Activated T-cell treated with anti-CD3 and anti-CD28 coated beads, Interleukin-2, amount 50 U/mL, for 48 hours (primary cell): Measurements from ENCODE around the gene TYW1.
"Not testable (repeated sequence)": the region's sequence is repeated elsewhere in the genome, so short reads cannot be mapped to it uniquely, and the experiment has no call there.

ENCODE experiments used
- DNase-seq, 2 experiments: peaks; one replicate each; pipeline ENCODE4 v3.0.0-alpha.2; 2020

Gene TYW1

GRCh38 chr7:66995050-66995776 lies 1.4 kb upstream of the TYW1 start, which contains the start of gene SBDS:
TSS of gene SBDS (minus strand) at chr7:66995586. CDS start at chr7:66995417, 169 bp downstream.
- peak; percentile 94 to 95 for DNase-seq

- DNase-seq, result not testable (repeated sequence)
Measured at GRCh38 chr7:67000601-67001258, 4.1 kb downstream of the TYW1 start.

GRCh38 chr7:67004145-67004544 lies 7.5 kb downstream of the TYW1 start:
- DNase-seq, result not testable (repeated sequence)

GRCh38 chr7:67006965-67007364 lies 10.3 kb downstream of the TYW1 start:
- DNase-seq, result no peak

- no peak for DNase-seq
Measured at GRCh38 chr7:67008260-67008659, 11.6 kb downstream of the TYW1 start.

- DNase-seq, result not testable (repeated sequence)
Measured at GRCh38 chr7:67009677-67010076, 13.0 kb downstream of the TYW1 start.

- not testable (repeated sequence) for DNase-seq
Measured at GRCh38 chr7:67014076-67014622, 17.5 kb downstream of the TYW1 start.

- not testable (repeated sequence) for DNase-seq
Measured at GRCh38 chr7:67017971-67018370, 21.3 kb downstream of the TYW1 start.

- DNase-seq, result no peak
Measured at GRCh38 chr7:67018940-67019339, 22.3 kb downstream of the TYW1 start.

GRCh38 chr7:67019562-67020390 lies 23.1 kb downstream of the TYW1 start:
- DNase-seq, result no peak

GRCh38 chr7:67021260-67021659 lies 24.6 kb downstream of the TYW1 start:
- DNase-seq, result no peak

- DNase-seq, result no peak
Measured at GRCh38 chr7:67022511-67022910, 25.9 kb downstream of the TYW1 start.

GRCh38 chr7:67025459-67025858 lies 28.8 kb downstream of the TYW1 start:
- DNase-seq, result not testable (repeated sequence)

- DNase-seq, result not testable (repeated sequence)
Measured at GRCh38 chr7:67031685-67032084, 35.1 kb downstream of the TYW1 start.

- no peak for DNase-seq
Measured at GRCh38 chr7:67033251-67033650, 36.6 kb downstream of the TYW1 start.

GRCh38 chr7:67036432-67037395 lies 40.1 kb downstream of the TYW1 start:
- not testable (repeated sequence) for DNase-seq

- DNase-seq, result not testable (repeated sequence)
Measured at GRCh38 chr7:67040832-67041231, 44.2 kb downstream of the TYW1 start.

- not testable (repeated sequence) for DNase-seq
Measured at GRCh38 chr7:67042781-67043558, 46.3 kb downstream of the TYW1 start.

- DNase-seq, result not testable (repeated sequence)
Measured at GRCh38 chr7:67043559-67043930, 46.9 kb downstream of the TYW1 start.

- DNase-seq, result no peak
Measured at GRCh38 chr7:67045496-67045995, 48.9 kb downstream of the TYW1 start.

- not testable (repeated sequence) for DNase-seq
Measured at GRCh38 chr7:67046819-67047218, 50.2 kb downstream of the TYW1 start.
